GM04504 (cell line): ENCODE data around the gene VPS13D.
"Not testable (repeated sequence)": the region's sequence is repeated elsewhere in the genome, so short reads cannot be mapped to it uniquely, and the experiment has no call there.

ENCODE experiments used
- DNase-seq: peaks from one replicate; pipeline ENCODE4 v3.0.0-alpha.2; 2012; ENCODE audit warnings: low read depth

VPS13D gene

GRCh38 chr1:12450090-12450755, 220.4 kb downstream of the VPS13D start:
- DNase-seq = no peak

- no peak for DNase-seq
Observed at GRCh38 chr1:12450756-12451559, 221.1 kb downstream of the VPS13D start.

- no peak for DNase-seq
Observed at GRCh38 chr1:12451560-12451900, 221.7 kb downstream of the VPS13D start.

- no peak for DNase-seq
Observed at GRCh38 chr1:12452262-12452661, 222.4 kb downstream of the VPS13D start.

- no peak for DNase-seq
Observed at GRCh38 chr1:12453400-12454343, 223.8 kb downstream of the VPS13D start.

GRCh38 chr1:12454406-12455391, 224.9 kb downstream of the VPS13D start:
- DNase-seq = peak; percentile 63

- not testable (repeated sequence) for DNase-seq
Observed at GRCh38 chr1:12456081-12456480, 226.3 kb downstream of the VPS13D start.

- peak; percentile 29 for DNase-seq
Observed at GRCh38 chr1:12456979-12457378, 227.1 kb downstream of the VPS13D start.

GRCh38 chr1:12457771-12458170, 227.9 kb downstream of the VPS13D start:
- DNase-seq = peak; percentile 59

GRCh38 chr1:12458571-12458970, 228.7 kb downstream of the VPS13D start:
- DNase-seq = no peak

GRCh38 chr1:12460121-12460520, 230.3 kb downstream of the VPS13D start:
- no peak for DNase-seq

GRCh38 chr1:12460911-12461621, 231.2 kb downstream of the VPS13D start:
- no peak for DNase-seq

- DNase-seq = no peak
Observed at GRCh38 chr1:12461754-12462153, 231.9 kb downstream of the VPS13D start.

GRCh38 chr1:12462586-12462985, 232.8 kb downstream of the VPS13D start:
- DNase-seq = no peak

GRCh38 chr1:12464045-12464461, 234.2 kb downstream of the VPS13D start:
- peak; percentile 30 for DNase-seq

- DNase-seq = peak; percentile 87
Observed at GRCh38 chr1:12464598-12465056, 234.8 kb downstream of the VPS13D start.

- no peak for DNase-seq
Observed at GRCh38 chr1:12465126-12465525, 235.3 kb downstream of the VPS13D start.

GRCh38 chr1:12466816-12467215, 237.0 kb downstream of the VPS13D start:
- DNase-seq = no peak

- DNase-seq = no peak
Observed at GRCh38 chr1:12467570-12468286, 237.9 kb downstream of the VPS13D start.

GRCh38 chr1:12468323-12468722, 238.5 kb downstream of the VPS13D start:
- no peak for DNase-seq
